SU-DHL-6 (cell line): ENCODE measurements around the gene ARMS2.

ENCODE experiments used
- CTCF ChIP-seq: fragments of 200-600 bp; sonication (generic); IDR thresholded peaks from one replicate; pipeline ENCODE4 v1.5.1; 2017; ENCODE audit warnings: antibody characterized with exemption, mild to moderate bottlenecking, low read length, moderate library complexity; ENCODE audit not compliant: insufficient read depth, poor library complexity, severe bottlenecking
- EZH2phosphoT487 ChIP-seq: fragments of 200-600 bp; sonication (generic), shearing (Covaris generic); conservative IDR thresholded peaks from 2 replicates; pipeline ENCODE4 v1.6.1; 2018; ENCODE audit warnings: mild to moderate bottlenecking, antibody characterized with exemption, low read length, moderate library complexity, mixed read lengths

GRCh38 chr10:122494173-122494820, 39.8 kb downstream of the ARMS2 start:
- TF ChIP-seq CTCF (no peak), EZH2phosphoT487 (no peak)
